Measurements from ENCODE around the gene ZNF429.
A peak's percentile ranks its signal among the peaks of the same experiment; 100 is the strongest.

Gene ZNF429

DNA sequence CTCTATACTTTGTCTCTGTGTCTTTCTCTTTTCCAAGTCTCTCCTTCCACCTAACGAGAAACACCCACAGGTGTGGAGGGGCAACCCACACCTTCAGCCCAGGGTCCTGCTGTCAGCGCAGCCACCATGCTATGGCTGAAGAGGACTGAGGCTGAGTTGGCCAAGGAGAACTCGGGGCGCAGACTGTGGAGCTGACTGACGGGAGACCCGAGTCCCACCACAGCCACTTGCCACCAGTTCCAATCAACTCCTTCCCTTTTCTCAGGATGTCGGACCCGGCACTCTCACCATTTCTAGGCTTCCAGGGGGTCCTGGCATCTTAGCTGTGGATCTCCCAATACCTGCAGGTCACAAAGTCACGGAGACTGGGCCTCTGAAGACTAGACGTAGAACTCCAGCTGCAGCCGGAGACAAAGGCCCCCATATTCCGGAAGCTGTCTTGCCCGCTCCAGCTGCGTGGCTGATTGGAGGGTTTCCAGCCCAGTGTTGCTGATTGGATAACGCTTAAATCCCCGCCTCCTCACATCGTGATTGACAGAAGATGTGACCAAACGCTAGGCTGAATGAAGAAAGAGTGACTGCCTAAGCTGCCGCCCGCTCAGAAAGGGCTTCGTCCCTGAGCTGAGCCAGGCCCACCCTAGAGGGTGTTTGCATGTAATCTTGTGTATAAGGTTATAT is 63.6 kb downstream of the ZNF429 start:
- Histone ChIP-seq H3K4me1 (peaks cover 0 to 5% (median 0%) of the 10 kb centered on the region in 4 donors), H3K27ac (peak overlapping the region in 1 of 2 donors; percentile 52), H3K36me3 (peaks cover 0 to 4% (median 0%) of the 10 kb centered on the region in 3 donors), H3K9me3 (peaks cover 0 to 20% (median 4%) of the 10 kb centered on the region in 3 donors), H3K4me3 (peak overlapping the region; percentile 40 to 51), H3K27me3 (no peaks in the 10 kb centered on the region)
- TF ChIP-seq, protein P1, sequence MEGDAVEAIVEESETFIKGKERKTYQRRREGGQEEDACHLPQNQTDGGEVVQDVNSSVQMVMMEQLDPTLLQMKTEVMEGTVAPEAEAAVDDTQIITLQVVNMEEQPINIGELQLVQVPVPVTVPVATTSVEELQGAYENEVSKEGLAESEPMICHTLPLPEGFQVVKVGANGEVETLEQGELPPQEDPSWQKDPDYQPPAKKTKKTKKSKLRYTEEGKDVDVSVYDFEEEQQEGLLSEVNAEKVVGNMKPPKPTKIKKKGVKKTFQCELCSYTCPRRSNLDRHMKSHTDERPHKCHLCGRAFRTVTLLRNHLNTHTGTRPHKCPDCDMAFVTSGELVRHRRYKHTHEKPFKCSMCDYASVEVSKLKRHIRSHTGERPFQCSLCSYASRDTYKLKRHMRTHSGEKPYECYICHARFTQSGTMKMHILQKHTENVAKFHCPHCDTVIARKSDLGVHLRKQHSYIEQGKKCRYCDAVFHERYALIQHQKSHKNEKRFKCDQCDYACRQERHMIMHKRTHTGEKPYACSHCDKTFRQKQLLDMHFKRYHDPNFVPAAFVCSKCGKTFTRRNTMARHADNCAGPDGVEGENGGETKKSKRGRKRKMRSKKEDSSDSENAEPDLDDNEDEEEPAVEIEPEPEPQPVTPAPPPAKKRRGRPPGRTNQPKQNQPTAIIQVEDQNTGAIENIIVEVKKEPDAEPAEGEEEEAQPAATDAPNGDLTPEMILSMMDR (IDR thresholded peaks at IDR 0.05) = no peak
- intact Hi-C loops (cut with DNase I; ENCODE audit: low total_unique reads) = no loop called here
- peak; percentile 80 to 94 for DNase-seq

GRCh38 chr19:21569494-21569865 is 64.1 kb downstream of the ZNF429 start:
- H3K36me3 ChIP-seq = no peaks in the 10 kb centered on the region
- H3K4me1 ChIP-seq = peaks cover 0 to 5% (median 0%) of the 10 kb centered on the region in 4 donors
- intact Hi-C loops (cut with DNase I; ENCODE audit: low total_unique reads) = no loop called here
- peak overlapping the region in 1 of 2 donors; percentile 51 for H3K4me3 ChIP-seq
- H3K27me3 ChIP-seq = no peaks in the 10 kb centered on the region
- H3K27ac ChIP-seq = peak overlapping the region in 1 of 2 donors; percentile 52
- no peak for DNase-seq
- H3K9me3 ChIP-seq = peaks cover 0 to 20% (median 3%) of the 10 kb centered on the region in 3 donors
- TF ChIP-seq, protein P1 (IDR thresholded peaks at IDR 0.05) = no peak

DNA sequence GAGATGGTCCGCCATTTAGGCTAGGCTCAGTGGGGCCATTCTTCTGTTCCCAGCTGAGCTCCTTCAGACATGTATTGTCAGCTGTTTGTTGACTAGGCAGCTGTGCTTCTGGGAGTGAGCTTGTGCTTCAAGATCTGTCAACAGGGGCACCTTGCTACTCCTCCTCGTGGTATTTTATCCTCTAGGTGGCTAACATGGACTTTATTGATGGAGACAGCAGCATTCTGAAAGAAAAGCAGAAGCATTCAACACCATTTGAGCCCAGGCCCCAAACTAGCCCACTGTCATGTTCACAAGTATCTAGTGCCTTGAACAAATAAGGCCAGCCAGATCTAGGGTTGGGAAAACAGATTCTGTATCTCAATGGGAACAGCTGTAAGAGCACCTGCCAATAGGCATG is 65.9 kb downstream of the ZNF429 start:
- Histone ChIP-seq H3K4me1 (peaks cover 0 to 5% (median 0%) of the 10 kb centered on the region in 4 donors), H3K4me3 (no peak overlapping the region), H3K36me3 (no peaks in the 10 kb centered on the region), H3K9me3 (peaks cover 0 to 20% (median 0%) of the 10 kb centered on the region in 3 donors), H3K27me3 (no peaks in the 10 kb centered on the region), H3K27ac (no peak overlapping the region)
- DNase-seq = no peak
- TF ChIP-seq, protein P1 (IDR thresholded peaks at IDR 0.05) = no peak
- intact Hi-C loops (cut with DNase I; ENCODE audit: low total_unique reads) = no loop called here

- Histone ChIP-seq H3K9me3 (peaks cover 0 to 20% (median 0%) of the 10 kb centered on the region in 3 donors), H3K36me3 (no peaks in the 10 kb centered on the region), H3K27ac (no peak overlapping the region), H3K4me1 (no peaks in the 10 kb centered on the region), H3K27me3 (no peaks in the 10 kb centered on the region), H3K4me3 (no peak overlapping the region)
- DNase-seq = no peak
- TF ChIP-seq, protein P1 (IDR thresholded peaks at IDR 0.05) = no peak
- intact Hi-C loops (cut with DNase I; ENCODE audit: low total_unique reads) = no loop called here
Observed at GRCh38 chr19:21574607-21575006, 69.2 kb downstream of the ZNF429 start.

DNA sequence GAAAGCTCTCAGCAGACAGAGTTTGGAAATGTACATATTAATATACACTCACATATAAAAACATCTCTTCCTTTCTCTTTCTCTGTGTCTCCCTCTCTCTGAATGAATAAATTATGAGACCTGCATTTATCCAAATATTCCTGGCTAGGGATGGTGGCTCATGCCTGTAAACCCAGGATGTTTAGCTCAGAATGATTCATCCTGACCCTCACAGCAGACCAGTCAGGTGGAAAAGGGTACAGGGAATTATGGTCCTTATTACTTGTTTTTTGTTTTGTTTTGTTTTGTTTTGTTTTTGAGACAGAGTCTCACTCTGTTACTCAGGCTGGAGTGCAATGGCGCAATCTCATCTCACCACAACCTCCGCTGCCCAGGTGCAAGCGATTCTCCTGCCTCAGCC is 71.1 kb downstream of the ZNF429 start:
- Histone ChIP-seq H3K4me3 (no peak overlapping the region), H3K4me1 (no peaks in the 10 kb centered on the region), H3K27ac (no peak overlapping the region), H3K9me3 (peaks cover 0 to 23% (median 0%) of the 10 kb centered on the region in 3 donors), H3K27me3 (no peaks in the 10 kb centered on the region), H3K36me3 (no peaks in the 10 kb centered on the region)
- no peak for DNase-seq
- TF ChIP-seq, protein P1 (IDR thresholded peaks at IDR 0.05) = no peak
- intact Hi-C loops (cut with DNase I; ENCODE audit: low total_unique reads) = no loop called here
